ENCODE results near the gene SAC3D1.
"Not testable (repeated sequence)": the region's sequence is repeated elsewhere in the genome, so short reads cannot be mapped to it uniquely, and the experiment has no call there.

Gene SAC3D1

GRCh38 chr11:65023502-65023901 is 17.5 kb upstream of the SAC3D1 start:
- DNase-seq, result not testable (repeated sequence)

GRCh38 chr11:65026810-65027209 is 14.2 kb upstream of the SAC3D1 start:
- DNase-seq, result no peak

DNA sequence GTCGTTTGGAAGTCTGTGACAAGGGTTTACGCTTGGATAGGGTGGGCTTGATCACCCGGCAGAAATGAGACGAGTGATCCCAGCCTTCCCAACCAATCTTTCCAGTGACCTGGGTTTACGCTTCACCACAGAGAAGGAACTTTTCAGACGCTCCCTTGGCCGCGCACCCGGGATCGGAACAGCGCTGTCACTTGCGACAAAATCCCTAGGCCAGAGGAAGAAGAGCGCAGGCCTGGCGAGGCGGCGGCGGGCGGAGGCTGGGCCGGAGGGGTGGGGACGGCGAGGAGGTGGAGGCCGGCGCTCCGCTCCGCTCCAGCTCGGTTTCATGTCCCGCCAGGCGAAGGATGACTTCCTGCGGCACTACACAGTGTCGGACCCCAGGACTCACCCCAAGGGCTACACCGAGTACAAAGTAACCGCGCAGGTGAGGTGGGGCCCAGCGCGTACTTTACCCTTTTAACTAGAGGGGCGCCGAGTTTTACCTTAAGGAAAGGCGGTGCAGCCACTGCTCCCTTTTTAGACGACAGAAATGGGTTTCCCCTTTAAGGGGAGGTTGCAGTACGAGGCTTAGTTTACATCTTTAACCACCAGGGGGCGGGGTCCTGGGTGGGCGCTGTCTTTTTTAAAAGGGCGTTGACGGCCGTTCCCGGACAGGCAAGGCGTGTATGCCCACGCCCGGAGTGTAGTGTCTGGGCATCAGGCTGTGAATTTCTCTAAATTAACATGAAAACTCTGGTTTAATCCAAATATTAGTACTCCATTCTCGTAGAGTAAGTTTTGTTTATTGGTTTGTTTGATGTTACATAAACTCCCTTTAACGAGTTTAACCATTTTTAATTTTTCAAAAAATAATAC is 13.6 kb upstream of the SAC3D1 start, which contains the start of gene SNX15:
TSS of gene SNX15 (plus strand) at position 227 of the 855 bp plus-strand sequence. CDS start at position 326, 99 bp downstream.
- DNase-seq, result peak; percentile 32 to 96 (median 92)

DNA sequence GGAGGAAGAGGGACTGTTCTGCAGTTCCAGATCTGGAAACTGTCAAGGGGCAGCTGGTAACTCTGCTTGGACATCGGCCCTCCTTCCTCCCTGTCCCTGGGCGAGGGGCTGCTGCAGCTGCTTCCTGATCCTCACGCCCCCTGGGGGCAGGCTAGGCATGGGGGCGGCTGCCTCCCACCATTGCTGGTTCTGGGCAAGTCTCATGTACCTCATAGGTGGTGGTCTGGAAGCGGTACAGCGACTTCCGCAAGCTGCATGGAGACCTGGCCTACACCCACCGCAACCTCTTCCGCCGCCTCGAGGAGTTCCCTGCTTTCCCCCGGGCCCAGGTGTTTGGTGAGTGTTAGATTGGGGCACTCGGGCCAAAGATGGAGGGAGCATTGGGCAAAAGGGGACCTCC is 8.8 kb upstream of the SAC3D1 start:
- DNase-seq, result no peak

GRCh38 chr11:65034423-65034822 is 6.6 kb upstream of the SAC3D1 start:
- no peak for DNase-seq

GRCh38 chr11:65035579-65035978 is 5.4 kb upstream of the SAC3D1 start:
- DNase-seq, result no peak

- DNase-seq, result peak in 52 of 58 donors; percentile 2 to 82 (median 44)
These were observed 4.1 kb upstream of the SAC3D1 start for GRCh38 chr11:65036931-65037330.

- no peak for DNase-seq
These were observed 527 bp upstream of the SAC3D1 start for GRCh38 chr11:65040520-65040846.

DNA sequence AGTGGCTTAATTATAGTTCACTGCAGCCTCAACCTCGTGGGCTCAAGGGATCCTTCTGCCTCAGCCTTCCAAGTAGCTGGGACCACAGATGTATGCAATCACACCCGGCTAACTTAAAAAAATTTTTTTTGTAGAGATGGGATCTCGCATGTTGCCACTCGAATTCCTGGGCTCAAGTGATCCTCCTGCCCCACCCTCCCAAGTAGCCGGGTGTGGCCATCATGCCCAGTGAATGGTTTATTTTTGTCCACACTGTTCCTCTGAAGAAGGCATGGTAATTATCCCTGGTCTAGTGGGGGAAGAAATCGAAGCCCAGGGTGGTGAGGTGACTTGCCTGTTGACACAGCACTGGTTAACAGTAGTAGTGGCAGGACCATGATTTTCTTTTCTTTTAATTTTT is 1.9 kb downstream of the SAC3D1 start:
- DNase-seq, result no peak

DNA sequence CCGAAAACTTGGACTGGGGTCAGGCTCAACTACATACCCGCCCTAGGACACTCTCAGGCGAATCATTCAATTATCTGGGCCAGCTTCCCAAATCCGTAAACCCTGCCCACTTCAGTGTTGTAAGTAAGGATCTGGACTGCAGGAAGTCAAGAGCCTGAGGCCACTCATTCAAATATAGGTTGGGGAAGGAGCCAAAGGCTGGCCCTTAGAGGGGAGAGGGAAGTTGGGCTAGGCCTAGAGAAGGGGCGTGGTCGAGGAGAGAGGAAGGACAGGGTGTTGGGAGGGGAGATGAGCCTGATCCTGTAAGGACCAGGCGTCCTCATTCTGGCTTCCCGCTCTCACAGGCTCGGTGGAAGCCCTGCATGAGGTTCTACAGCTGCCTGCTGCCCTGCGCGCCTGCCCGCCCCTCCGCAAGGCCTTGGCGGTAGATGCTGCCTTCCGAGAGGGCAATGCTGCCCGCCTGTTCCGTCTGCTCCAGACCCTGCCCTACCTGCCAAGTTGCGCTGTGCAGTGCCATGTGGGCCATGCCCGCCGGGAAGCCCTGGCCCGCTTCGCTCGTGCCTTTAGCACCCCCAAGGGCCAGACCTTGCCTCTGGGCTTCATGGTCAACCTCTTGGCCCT is 3.0 kb downstream of the SAC3D1 start:
- DNase-seq, result peak in 11 of 58 donors; percentile 2 to 23 (median 9)

DNA sequence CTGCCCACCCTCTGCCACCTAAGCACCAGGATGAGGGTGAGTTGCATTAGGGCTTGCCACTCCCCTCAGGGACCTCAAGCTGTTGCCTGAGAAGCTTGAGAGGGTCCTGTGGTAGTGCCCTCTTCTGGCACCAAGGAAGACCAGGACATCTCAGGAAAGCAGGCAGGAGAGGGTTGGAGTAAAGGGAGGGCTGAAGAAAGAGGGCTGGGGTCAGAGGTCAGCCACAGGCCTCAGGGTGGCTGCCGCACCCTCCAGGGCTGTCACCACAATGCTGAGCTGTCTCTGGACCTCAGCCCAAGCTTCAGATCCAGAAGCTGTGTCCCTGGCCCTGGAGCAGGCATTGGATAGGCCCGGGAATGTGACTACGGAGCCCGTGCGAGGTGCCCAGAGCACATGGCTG is 4.1 kb downstream of the SAC3D1 start:
- DNase-seq, result no peak

DNA sequence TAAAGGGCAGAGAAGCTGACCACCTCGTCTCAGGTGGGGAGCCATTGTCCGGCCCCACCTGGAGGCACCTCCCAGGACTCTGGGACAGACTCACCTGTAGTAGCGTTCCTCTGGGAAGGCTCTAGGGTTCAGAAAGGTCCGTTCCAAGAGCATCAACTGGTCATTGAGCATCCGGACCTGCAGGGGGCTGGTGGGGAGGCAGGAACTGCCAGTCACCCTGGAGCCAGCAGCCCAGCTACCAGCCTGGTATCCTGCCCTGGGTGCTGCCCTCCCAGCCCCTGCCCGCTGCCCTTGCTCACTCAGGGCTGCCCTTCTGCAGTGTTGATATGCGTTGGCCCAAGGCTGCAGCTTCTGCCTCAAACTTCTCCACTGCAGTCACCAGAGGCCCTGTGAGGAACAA is 4.7 kb downstream of the SAC3D1 start:
- no peak for DNase-seq

GRCh38 chr11:65047581-65048422 is 6.8 kb downstream of the SAC3D1 start:
- no peak for DNase-seq

DNA sequence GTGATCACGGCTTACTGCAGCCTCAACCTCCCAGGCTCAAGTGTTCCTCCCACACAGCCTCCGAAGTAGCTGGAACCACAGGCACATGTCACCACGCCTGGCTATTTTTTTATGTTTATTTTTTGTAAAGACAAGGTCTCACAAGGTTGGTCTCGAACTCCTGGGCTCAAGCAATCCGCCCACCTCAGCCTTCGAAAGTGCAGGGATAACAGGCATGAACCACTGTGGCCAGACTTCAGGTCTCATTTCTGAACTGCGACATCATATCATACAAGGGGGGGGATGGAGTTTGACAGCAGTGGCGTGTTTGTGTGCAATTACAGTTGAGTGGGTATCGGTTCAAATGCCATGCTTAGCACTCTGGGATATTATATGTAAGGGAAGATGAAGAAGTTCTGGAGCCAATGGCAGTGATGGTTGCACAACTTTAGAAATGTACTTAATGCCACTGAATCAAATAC is 10.4 kb downstream of the SAC3D1 start:
- no peak for DNase-seq

DNA sequence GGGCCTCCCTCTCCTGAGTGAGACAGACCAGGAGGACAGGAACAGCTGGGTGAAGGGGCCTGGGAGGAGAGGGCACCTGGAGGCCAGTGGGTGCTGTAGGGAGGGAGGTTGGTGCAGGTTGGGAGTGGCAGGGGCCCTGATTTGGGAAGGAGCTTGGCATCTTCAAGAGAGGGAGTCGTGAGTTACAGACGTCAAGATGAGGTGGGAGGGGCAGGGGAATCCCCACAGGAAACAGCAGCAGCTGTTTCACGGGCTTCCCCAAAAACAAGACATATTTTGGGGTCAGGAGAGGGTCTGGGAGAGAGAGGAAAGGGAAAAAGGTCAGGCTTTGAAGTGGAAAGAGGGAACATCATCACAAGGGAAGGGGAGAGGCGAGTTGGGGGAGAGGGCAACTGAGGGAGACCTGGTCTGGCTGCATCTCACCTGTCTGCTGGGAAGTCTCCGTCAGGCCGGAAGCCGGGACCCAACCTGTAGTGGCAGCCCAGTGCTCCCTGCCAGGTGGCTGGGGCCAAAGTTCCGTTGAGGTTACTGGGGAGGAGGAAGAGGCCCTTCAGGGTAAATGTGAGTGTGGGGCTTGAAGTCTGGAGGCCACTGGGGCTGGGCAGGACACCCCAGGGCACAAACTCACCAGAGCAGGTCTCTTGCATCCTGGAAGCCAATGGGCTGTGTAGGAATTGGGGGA is 13.0 kb downstream of the SAC3D1 start:
- DNase-seq, result no peak

DNA sequence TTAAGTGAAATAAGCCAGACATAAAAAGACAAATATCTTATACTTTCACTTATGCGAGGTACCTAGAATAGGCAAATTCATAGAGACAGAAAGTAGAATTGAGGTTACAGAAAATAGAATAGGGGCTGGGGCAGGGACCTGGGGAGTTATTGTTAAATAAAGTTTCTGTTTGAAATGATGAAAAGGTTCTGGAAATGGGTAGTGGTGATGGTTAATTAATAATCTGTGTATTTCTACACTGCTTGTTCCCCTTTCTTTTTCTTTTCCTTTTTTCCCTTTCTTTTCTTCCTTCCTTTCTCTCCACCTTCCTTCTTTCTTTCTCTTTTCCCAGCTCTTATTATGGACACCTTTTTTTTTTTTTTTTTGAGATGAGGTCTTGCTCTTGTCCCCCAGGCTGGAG is 14.5 kb downstream of the SAC3D1 start:
- DNase-seq, result no peak

GRCh38 chr11:65056999-65057398 is 16.0 kb downstream of the SAC3D1 start:
- no peak for DNase-seq

DNA sequence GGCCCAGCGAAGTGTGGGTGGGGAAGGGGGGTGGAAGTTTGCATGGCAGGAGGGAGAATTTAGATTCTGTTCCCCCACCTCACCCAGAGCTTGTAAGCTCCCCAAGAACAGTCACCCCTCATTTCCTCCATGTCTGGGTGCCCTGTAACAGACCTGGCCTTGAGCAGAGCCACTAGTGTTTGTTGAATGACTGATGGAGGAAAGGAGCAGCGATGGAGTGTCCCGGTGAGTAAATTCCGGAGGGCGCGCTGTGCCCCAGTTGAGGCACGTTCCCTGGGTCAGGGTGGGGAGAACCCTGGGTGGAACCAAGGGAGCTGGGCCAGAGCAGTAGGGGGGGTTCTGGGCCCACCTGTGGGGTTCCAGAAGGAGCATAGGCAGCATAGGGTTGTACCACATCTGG is 16.5 kb downstream of the SAC3D1 start:
- DNase-seq, result no peak

DNA sequence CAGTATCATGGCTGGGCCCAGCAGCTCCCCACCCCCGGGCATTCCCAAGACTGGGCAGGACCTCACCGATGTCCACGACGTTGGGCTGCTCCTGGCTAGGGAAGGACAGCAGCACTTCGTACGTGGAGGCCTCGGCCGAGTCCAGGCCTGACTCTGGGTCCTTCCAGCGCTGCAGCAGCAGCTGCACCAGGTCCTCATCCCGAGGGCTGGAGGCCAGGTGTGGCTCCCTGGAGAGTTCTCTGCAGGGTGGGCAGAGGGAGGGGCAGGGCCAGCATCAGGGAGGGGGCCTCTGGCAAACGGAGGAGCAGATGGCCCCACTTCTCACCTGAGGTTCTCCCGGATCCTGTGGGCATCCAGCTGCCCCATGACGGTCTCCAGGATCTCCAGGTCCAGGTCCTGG is 17.0 kb downstream of the SAC3D1 start:
- DNase-seq, result no peak

GRCh38 chr11:65058419-65059054 is 17.5 kb downstream of the SAC3D1 start, which contains the start of gene NAALADL1:
TSS of gene NAALADL1 (minus strand) at chr11:65058553. CDS start at chr11:65058521, 32 bp downstream.
- DNase-seq, result no peak

- no peak for DNase-seq
These were observed 18.5 kb downstream of the SAC3D1 start for GRCh38 chr11:65059523-65059922.

Measured in anterior cingulate cortex (tissue), 58 donors.